ENCODE results near the gene PTPRR.

Gene PTPRR

DNA sequence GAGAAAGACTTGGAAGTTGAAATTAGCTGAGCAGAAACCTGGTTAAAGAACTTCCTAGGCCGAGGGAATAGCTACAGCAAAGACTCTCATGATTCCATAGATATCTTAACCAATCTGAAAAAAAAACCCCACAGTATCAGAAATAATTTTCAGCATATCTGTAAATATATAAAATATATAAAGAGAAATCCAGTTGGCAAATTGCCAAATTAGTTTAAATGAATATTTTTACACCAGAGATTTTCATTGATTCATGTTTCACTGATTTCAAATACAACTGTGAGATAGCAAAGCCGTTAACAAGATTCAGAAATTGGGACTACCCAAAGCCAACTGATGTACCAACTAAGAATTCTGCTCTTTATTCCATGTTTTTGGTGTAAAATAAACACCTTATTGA, 6.8 kb upstream of the PTPRR start:
- H3K36me3 ChIP-seq (ENCODE audit: control insufficient read depth, insufficient read depth, low read length), result no peaks in the 10 kb centered on the region
- no peak overlapping the region for H3K4me3 ChIP-seq (replicated peaks; ENCODE audit: low read depth, low read length)
- TF ChIP-seq CTCF (IDR thresholded peaks at IDR 0.05; ENCODE audit: insufficient read depth, low read length, poor library complexity, severe bottlenecking), result no peak

DNA sequence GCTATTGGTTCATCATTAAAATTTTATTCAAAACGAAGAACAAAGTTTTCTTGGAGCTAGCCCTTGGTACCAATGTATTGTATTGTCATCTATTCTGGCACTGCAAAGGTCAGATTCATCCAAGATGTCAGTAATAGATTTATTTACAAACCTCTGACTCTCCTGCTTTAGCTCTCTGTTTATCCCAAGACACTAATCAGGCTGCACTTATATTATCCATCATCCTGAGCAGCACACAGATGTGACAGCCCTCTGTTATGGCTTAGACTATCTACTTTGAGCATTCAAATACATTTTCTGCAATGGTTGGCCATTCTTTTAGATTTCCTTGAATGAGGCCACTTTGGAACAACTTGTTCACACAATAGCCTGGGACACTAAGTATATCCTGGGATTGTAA, 5.0 kb upstream of the PTPRR start:
- Histone ChIP-seq H3K36me3 (ENCODE audit: control insufficient read depth, insufficient read depth, low read length) (no peaks in the 10 kb centered on the region), H3K4me3 (replicated peaks; ENCODE audit: low read depth, low read length) (no peak overlapping the region), H3K27me3 (replicated peaks; ENCODE audit: control insufficient read depth, insufficient read depth, low read length) (no peaks in the 10 kb centered on the region; the same call in 1 of the 2 replicates)
- TF ChIP-seq CTCF (IDR thresholded peaks at IDR 0.05; ENCODE audit: insufficient read depth, low read length, poor library complexity, severe bottlenecking), result no peak
- DNase-seq (ENCODE audit: extremely low read depth, insufficient read length), result no peak

More for the DNA sequence above, 6.8 kb upstream of the PTPRR start:
- no peaks in the 10 kb centered on the region for H3K27me3 ChIP-seq (replicated peaks; ENCODE audit: control insufficient read depth, insufficient read depth, low read length)
- no peak for DNase-seq (ENCODE audit: extremely low read depth, insufficient read length)

GRCh38 chr12:70920891-70921290, 353 bp upstream of the PTPRR start:
- no peaks in the 10 kb centered on the region; the same call in 1 of the 2 replicates for H3K27me3 ChIP-seq (replicated peaks; ENCODE audit: control insufficient read depth, insufficient read depth, low read length)
- H3K4me3 ChIP-seq (replicated peaks; ENCODE audit: low read depth, low read length), result no peak overlapping the region
- no peak for TF ChIP-seq CTCF (IDR thresholded peaks at IDR 0.05; ENCODE audit: insufficient read depth, low read length, poor library complexity, severe bottlenecking)
- H3K36me3 ChIP-seq (ENCODE audit: control insufficient read depth, insufficient read depth, low read length), result no peaks in the 10 kb centered on the region
- DNase-seq (ENCODE audit: extremely low read depth, insufficient read length), result no peak

- no peaks in the 10 kb centered on the region; the same call in 1 of the 2 replicates for H3K27me3 ChIP-seq (replicated peaks; ENCODE audit: control insufficient read depth, insufficient read depth, low read length)
- DNase-seq (ENCODE audit: extremely low read depth, insufficient read length), result no peak
- TF ChIP-seq CTCF (IDR thresholded peaks at IDR 0.05; ENCODE audit: insufficient read depth, low read length, poor library complexity, severe bottlenecking), result no peak
- no peaks in the 10 kb centered on the region for H3K36me3 ChIP-seq (ENCODE audit: control insufficient read depth, insufficient read depth, low read length)
- no peak overlapping the region for H3K4me3 ChIP-seq (replicated peaks; ENCODE audit: low read depth, low read length)
Observed at GRCh38 chr12:70919597-70920035, 922 bp downstream of the PTPRR start.

GRCh38 chr12:70919176-70919575, 1.4 kb downstream of the PTPRR start:
- H3K4me3 ChIP-seq (replicated peaks; ENCODE audit: low read depth, low read length), result no peak overlapping the region
- DNase-seq (ENCODE audit: extremely low read depth, insufficient read length), result no peak
- H3K27me3 ChIP-seq (replicated peaks; ENCODE audit: control insufficient read depth, insufficient read depth, low read length), result no peaks in the 10 kb centered on the region; the same call in 1 of the 2 replicates
- no peak for TF ChIP-seq CTCF (IDR thresholded peaks at IDR 0.05; ENCODE audit: insufficient read depth, low read length, poor library complexity, severe bottlenecking)
- no peaks in the 10 kb centered on the region for H3K36me3 ChIP-seq (ENCODE audit: control insufficient read depth, insufficient read depth, low read length)

DNA sequence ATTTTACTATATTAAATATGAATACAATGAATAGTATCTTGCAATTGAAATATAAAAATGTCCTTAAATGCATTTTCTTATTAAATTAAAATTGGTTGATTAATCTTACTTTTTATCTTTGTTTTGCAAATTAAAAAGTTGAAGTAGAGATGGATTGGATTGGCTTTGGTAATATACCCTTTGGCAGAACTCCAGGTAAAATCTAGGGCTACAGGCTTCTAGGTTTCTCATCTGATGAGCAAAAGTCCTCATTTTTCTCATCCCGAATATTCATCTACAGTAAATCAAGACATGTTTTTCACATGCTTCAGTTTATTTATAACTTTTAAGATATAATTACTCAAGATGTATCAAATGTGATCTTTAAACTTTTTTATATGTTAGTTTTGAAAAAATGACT, 2.2 kb downstream of the PTPRR start:
- no peak for DNase-seq (ENCODE audit: extremely low read depth, insufficient read length)

More for the DNA sequence above, 2.2 kb downstream of the PTPRR start:
- no peaks in the 10 kb centered on the region for H3K36me3 ChIP-seq (ENCODE audit: control insufficient read depth, insufficient read depth, low read length)
- TF ChIP-seq CTCF (IDR thresholded peaks at IDR 0.05; ENCODE audit: insufficient read depth, low read length, poor library complexity, severe bottlenecking), result no peak
- H3K27me3 ChIP-seq (replicated peaks; ENCODE audit: control insufficient read depth, insufficient read depth, low read length), result no peaks in the 10 kb centered on the region; the same call in 1 of the 2 replicates
- H3K4me3 ChIP-seq (replicated peaks; ENCODE audit: low read depth, low read length), result no peak overlapping the region
